ENCODE data around the gene SDHB.

- TF ChIP-seq, protein P1, sequence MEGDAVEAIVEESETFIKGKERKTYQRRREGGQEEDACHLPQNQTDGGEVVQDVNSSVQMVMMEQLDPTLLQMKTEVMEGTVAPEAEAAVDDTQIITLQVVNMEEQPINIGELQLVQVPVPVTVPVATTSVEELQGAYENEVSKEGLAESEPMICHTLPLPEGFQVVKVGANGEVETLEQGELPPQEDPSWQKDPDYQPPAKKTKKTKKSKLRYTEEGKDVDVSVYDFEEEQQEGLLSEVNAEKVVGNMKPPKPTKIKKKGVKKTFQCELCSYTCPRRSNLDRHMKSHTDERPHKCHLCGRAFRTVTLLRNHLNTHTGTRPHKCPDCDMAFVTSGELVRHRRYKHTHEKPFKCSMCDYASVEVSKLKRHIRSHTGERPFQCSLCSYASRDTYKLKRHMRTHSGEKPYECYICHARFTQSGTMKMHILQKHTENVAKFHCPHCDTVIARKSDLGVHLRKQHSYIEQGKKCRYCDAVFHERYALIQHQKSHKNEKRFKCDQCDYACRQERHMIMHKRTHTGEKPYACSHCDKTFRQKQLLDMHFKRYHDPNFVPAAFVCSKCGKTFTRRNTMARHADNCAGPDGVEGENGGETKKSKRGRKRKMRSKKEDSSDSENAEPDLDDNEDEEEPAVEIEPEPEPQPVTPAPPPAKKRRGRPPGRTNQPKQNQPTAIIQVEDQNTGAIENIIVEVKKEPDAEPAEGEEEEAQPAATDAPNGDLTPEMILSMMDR (IDR thresholded peaks at IDR 0.05): no peak
- TF ChIP-seq POLR2A (IDR thresholded peaks at IDR 0.05) (no peak), POLR2AphosphoS5 (IDR thresholded peaks at IDR 0.05) (no peak)
Observed at GRCh38 chr1:17075470-17076255, 21.8 kb upstream of the SDHB start.

Measured in prostate gland (tissue), 2 donors.